SU-DHL-6 (cell line): Measurements from ENCODE around the gene TSPAN32.

Experiments
- H2AFZ ChIP-seq: fragments of 200-600 bp; sonication (generic); 2 replicates; pipeline ENCODE4 v1.6.1; 2014; ENCODE audit warnings: low read depth, mild to moderate bottlenecking, moderate library complexity, mixed read lengths, antibody characterized with exemption, low read length; ENCODE audit not compliant: severe bottlenecking
- H3F3A ChIP-seq: fragments of 200-600 bp; shearing (Covaris generic); 2 replicates; pipeline ENCODE4 v1.6.0; 2016; ENCODE audit warnings: antibody characterized with exemption, mild to moderate bottlenecking; ENCODE audit not compliant: insufficient read depth
- H3K27ac ChIP-seq: fragments of 200-600 bp; sonication (generic); 2 replicates; pipeline ENCODE4 v1.5.1; 2016; ENCODE audit warnings: low read depth, mild to moderate bottlenecking, low read length, moderate library complexity, mixed read lengths
- H3K27me3 ChIP-seq: fragments of 200-600 bp; sonication (generic), shearing (Covaris generic); 2 replicates; pipeline ENCODE4 v1.6.0; 2014; ENCODE audit warnings: mild to moderate bottlenecking, low read length
- H3K36me3 ChIP-seq: fragments of 200-600 bp; sonication (generic); 2 replicates; pipeline ENCODE4 v1.6.1; 2014; ENCODE audit warnings: mild to moderate bottlenecking, low read length, mixed read lengths
- H3K4me2 ChIP-seq: fragments of 300-600, 200-600 bp; shearing (Covaris generic), sonication (generic); 2 replicates; pipeline ENCODE4 v1.6.0; 2014; ENCODE audit warnings: low read length, low read depth, mild to moderate bottlenecking; ENCODE audit not compliant: poor library complexity, severe bottlenecking
- H3K4me3 ChIP-seq: fragments of 200-600 bp; sonication (generic); 2 replicates; pipeline ENCODE4 v1.5.1; 2014; ENCODE audit warnings: antibody characterized with exemption, low read length, mild to moderate bottlenecking, mixed read lengths; ENCODE audit not compliant: insufficient read depth, poor library complexity, severe bottlenecking
- H3K79me2 ChIP-seq: fragments of 200-600 bp; sonication (generic); 2 replicates; pipeline ENCODE4 v1.6.1; 2014; ENCODE audit warnings: mild to moderate bottlenecking, low read length, moderate library complexity; ENCODE audit not compliant: insufficient read depth
- H3K9ac ChIP-seq: fragments of 200-600 bp; sonication (generic); 2 replicates; pipeline ENCODE4 v1.7.0; 2014; ENCODE audit warnings: mild to moderate bottlenecking, low read length
- H3K9me2 ChIP-seq: fragments of 200-600 bp; sonication (generic); replicated peaks from 2 replicates; pipeline ENCODE4 v1.6.1; 2014; ENCODE audit warnings: low read length; ENCODE audit not compliant: insufficient read depth
- H3K9me3 ChIP-seq: fragments of 200-600 bp; sonication (generic); 2 replicates; pipeline ENCODE4 v1.6.1; 2014; ENCODE audit warnings: low read length, mixed read lengths; ENCODE audit not compliant: insufficient read depth
- H4K20me1 ChIP-seq: fragments of 200-600 bp; sonication (generic); 2 replicates; pipeline ENCODE4 v1.6.1; 2014; ENCODE audit warnings: low read depth, mild to moderate bottlenecking, antibody characterized with exemption, low read length, moderate library complexity, mixed read lengths
- EZH2phosphoT487 ChIP-seq: fragments of 200-600 bp; sonication (generic), shearing (Covaris generic); conservative IDR thresholded peaks from 2 replicates; pipeline ENCODE4 v1.6.1; 2018; ENCODE audit warnings: mild to moderate bottlenecking, antibody characterized with exemption, low read length, moderate library complexity, mixed read lengths
- TF ChIP-seq, protein P1 (sequence below): fragments of 200-600 bp; sonication (generic); IDR thresholded peaks from one replicate; pipeline ENCODE4 v1.5.1; 2017; ENCODE audit warnings: antibody characterized with exemption, mild to moderate bottlenecking, low read length, moderate library complexity; ENCODE audit not compliant: insufficient read depth, poor library complexity, severe bottlenecking

TSPAN32 gene

DNA sequence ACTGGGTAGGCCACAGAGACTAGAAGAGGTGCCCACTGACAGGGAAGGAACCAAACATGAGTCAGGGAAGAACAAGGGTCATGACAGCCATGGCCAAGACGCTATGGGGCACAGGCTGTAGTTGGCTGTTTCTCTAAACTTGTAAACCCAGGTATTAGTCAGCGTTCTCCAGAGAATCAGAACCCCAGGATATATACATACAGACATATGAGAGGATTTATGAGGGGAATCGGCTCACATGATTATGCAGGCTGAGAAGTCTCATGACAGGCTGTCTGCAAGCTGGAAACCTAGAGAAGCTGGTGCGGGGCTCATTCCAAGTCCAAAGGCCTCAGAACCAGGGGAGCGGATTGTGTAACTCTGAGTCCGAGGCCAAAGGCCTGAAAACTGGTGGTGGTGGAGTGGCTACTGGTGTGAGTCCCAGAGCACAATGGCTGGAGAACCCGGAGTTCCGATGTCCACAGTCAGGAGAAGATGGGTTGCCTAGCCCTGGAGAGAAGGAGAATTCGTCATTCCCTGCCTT lies 45.6 kb downstream of the TSPAN32 start:
- Histone ChIP-seq H3K9me3 (peaks cover 18% of the 10 kb centered on the region; the same call in 1 of the 2 replicates), H3K36me3 (no peaks in the 10 kb centered on the region)

DNA sequence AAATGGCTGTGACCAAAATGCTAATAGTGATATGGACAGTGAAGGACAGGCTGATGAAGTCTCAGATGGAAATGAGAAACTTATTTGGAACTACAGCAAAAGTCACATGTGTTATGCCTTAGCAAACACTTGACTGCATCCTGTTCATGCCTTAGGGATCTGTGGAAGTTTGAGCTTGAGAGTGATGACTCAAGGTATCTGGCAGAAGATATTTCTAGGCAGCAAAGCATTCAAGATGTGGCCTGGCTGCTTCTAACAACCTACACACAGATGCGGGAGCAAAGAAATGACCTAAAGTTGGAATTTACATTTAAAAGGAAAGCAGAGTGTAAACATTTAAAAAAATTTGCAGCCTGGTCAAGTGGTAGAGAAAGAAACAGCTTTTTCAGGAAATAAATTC lies 47.2 kb downstream of the TSPAN32 start:
- H3K9ac ChIP-seq, result no peak overlapping the region
- no peaks in the 10 kb centered on the region for H3F3A ChIP-seq
- no peak overlapping the region for H2AFZ ChIP-seq
- H3K9me3 ChIP-seq, result 0 out of 2 replicates have a peak, but pooled peaks cover 6% of the 10 kb centered on the region
- no peaks in the 10 kb centered on the region for H3K27me3 ChIP-seq
- no peaks in the 10 kb centered on the region for H3K79me2 ChIP-seq
- H3K4me3 ChIP-seq, result no peak overlapping the region
- no peaks in the 10 kb centered on the region for H3K9me2 ChIP-seq
- TF ChIP-seq, protein P1, sequence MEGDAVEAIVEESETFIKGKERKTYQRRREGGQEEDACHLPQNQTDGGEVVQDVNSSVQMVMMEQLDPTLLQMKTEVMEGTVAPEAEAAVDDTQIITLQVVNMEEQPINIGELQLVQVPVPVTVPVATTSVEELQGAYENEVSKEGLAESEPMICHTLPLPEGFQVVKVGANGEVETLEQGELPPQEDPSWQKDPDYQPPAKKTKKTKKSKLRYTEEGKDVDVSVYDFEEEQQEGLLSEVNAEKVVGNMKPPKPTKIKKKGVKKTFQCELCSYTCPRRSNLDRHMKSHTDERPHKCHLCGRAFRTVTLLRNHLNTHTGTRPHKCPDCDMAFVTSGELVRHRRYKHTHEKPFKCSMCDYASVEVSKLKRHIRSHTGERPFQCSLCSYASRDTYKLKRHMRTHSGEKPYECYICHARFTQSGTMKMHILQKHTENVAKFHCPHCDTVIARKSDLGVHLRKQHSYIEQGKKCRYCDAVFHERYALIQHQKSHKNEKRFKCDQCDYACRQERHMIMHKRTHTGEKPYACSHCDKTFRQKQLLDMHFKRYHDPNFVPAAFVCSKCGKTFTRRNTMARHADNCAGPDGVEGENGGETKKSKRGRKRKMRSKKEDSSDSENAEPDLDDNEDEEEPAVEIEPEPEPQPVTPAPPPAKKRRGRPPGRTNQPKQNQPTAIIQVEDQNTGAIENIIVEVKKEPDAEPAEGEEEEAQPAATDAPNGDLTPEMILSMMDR, result no peak
- TF ChIP-seq EZH2phosphoT487, result no peak
- H3K4me2 ChIP-seq, result no peak overlapping the region
- no peaks in the 10 kb centered on the region for H3K36me3 ChIP-seq
- no peak overlapping the region for H3K27ac ChIP-seq
- no peaks in the 10 kb centered on the region for H4K20me1 ChIP-seq

More for the DNA sequence above, 45.6 kb downstream of the TSPAN32 start:
- no peak overlapping the region for H2AFZ ChIP-seq
- no peaks in the 10 kb centered on the region for H3K9me2 ChIP-seq
- H3K4me3 ChIP-seq, result no peak overlapping the region
- no peak overlapping the region for H3K4me2 ChIP-seq
- H4K20me1 ChIP-seq, result no peaks in the 10 kb centered on the region
- no peaks in the 10 kb centered on the region for H3F3A ChIP-seq
- no peak overlapping the region for H3K27ac ChIP-seq
- no peaks in the 10 kb centered on the region for H3K79me2 ChIP-seq
- 0 out of 2 replicates have a peak, but pooled peaks cover 5% of the 10 kb centered on the region for H3K27me3 ChIP-seq
- no peak overlapping the region for H3K9ac ChIP-seq
- TF ChIP-seq, protein P1, result no peak
- no peak for TF ChIP-seq EZH2phosphoT487

DNA sequence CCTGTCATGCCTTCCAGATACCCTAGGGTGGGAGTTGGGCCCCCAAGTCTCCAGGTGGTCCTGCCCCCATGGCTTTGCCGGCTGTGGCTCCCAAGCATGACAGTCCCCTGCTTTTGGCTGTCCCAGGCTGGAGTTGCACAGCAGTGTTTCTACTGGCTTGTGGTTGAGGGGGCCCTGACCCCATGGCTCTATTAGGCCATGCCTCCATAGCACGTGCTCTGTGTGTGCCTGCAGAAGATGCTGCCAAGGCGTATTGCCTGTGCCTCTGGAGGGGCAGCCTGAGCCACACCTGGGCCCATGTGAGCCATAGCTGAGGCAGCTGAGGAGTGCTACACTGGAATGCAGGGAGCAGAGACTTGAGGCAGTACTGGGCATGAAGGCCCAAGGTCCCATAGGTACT lies 49.9 kb downstream of the TSPAN32 start:
- Histone ChIP-seq H2AFZ (no peak overlapping the region), H3K79me2 (no peaks in the 10 kb centered on the region), H3K4me3 (no peak overlapping the region), H3K4me2 (no peak overlapping the region), H3F3A (no peaks in the 10 kb centered on the region), H4K20me1 (no peaks in the 10 kb centered on the region), H3K9me2 (no peaks in the 10 kb centered on the region), H3K36me3 (no peaks in the 10 kb centered on the region), H3K9me3 (0 out of 2 replicates have a peak, but pooled peaks cover 6% of the 10 kb centered on the region), H3K9ac (no peak overlapping the region), H3K27me3 (no peaks in the 10 kb centered on the region), H3K27ac (no peak overlapping the region)
- TF ChIP-seq, protein P1, result no peak
